ENCODE results near the gene SPOCK1. TPM values are rescaled to one million over a fixed set of nuclear protein-coding genes. Genes with fewer than 3 reads are reported as not detected.

SPOCK1 gene
- total RNA-seq, 4 donors from 2014 or later = 1.1 to 6.4 (median 4.2) TPM; not detected in 1

- Histone ChIP-seq H3K4me3 (no peak overlapping the region), H3K27ac (no peak overlapping the region), H3K9me3 (no peaks in the 10 kb centered on the region), H3K36me3 (no peaks in the 10 kb centered on the region), H3K4me1 (no peaks in the 10 kb centered on the region), H3K27me3 (no peaks in the 10 kb centered on the region)
- TF ChIP-seq CTCF (IDR thresholded peaks at IDR 0.05) = no peak
- no peak for TF ChIP-seq POLR2A (IDR thresholded peaks at IDR 0.05)
- DNase-seq = no peak
Observed at GRCh38 chr5:137291436-137291835, 207.7 kb downstream of the SPOCK1 start.

- DNase-seq = no peak
- H3K27me3 ChIP-seq = no peaks in the 10 kb centered on the region
- TF ChIP-seq POLR2A (IDR thresholded peaks at IDR 0.05) (no peak), CTCF (IDR thresholded peaks at IDR 0.05) (no peak)
- H3K27ac ChIP-seq = no peak overlapping the region
- no peak overlapping the region for H3K4me3 ChIP-seq
- no peaks in the 10 kb centered on the region for H3K4me1 ChIP-seq
- H3K9me3 ChIP-seq = no peaks in the 10 kb centered on the region
- no peaks in the 10 kb centered on the region for H3K36me3 ChIP-seq
Observed at GRCh38 chr5:137291031-137291430, 208.1 kb downstream of the SPOCK1 start.

GRCh38 chr5:137290373-137290772, 208.8 kb downstream of the SPOCK1 start:
- H3K9me3 ChIP-seq = no peaks in the 10 kb centered on the region
- no peaks in the 10 kb centered on the region for H3K27me3 ChIP-seq
- H3K4me3 ChIP-seq = no peak overlapping the region
- TF ChIP-seq POLR2A (IDR thresholded peaks at IDR 0.05) (no peak), CTCF (IDR thresholded peaks at IDR 0.05) (no peak)
- DNase-seq = no peak
- no peaks in the 10 kb centered on the region for H3K4me1 ChIP-seq
- H3K27ac ChIP-seq = no peak overlapping the region
- H3K36me3 ChIP-seq = no peaks in the 10 kb centered on the region

GRCh38 chr5:137289856-137290255, 209.3 kb downstream of the SPOCK1 start:
- Histone ChIP-seq H3K36me3 (no peaks in the 10 kb centered on the region), H3K4me1 (no peaks in the 10 kb centered on the region), H3K27me3 (no peaks in the 10 kb centered on the region), H3K9me3 (no peaks in the 10 kb centered on the region), H3K4me3 (no peak overlapping the region), H3K27ac (no peak overlapping the region)
- DNase-seq = no peak
- TF ChIP-seq CTCF (IDR thresholded peaks at IDR 0.05) = no peak

- H3K36me3 ChIP-seq = no peaks in the 10 kb centered on the region
- no peak overlapping the region for H3K4me3 ChIP-seq
- no peaks in the 10 kb centered on the region for H3K9me3 ChIP-seq
- H3K4me1 ChIP-seq = no peaks in the 10 kb centered on the region
- DNase-seq = no peak
- TF ChIP-seq POLR2A (IDR thresholded peaks at IDR 0.05) = no peak
- no peak for TF ChIP-seq CTCF (IDR thresholded peaks at IDR 0.05)
- H3K27ac ChIP-seq = no peak overlapping the region
- no peaks in the 10 kb centered on the region for H3K27me3 ChIP-seq
Observed at GRCh38 chr5:137287569-137287968, 211.6 kb downstream of the SPOCK1 start.

- no peaks in the 10 kb centered on the region for H3K27me3 ChIP-seq
- no peak overlapping the region for H3K27ac ChIP-seq
- TF ChIP-seq POLR2A (IDR thresholded peaks at IDR 0.05) (no peak), CTCF (IDR thresholded peaks at IDR 0.05) (no peak)
- no peaks in the 10 kb centered on the region for H3K4me1 ChIP-seq
- H3K36me3 ChIP-seq = no peaks in the 10 kb centered on the region
- no peak overlapping the region for H3K4me3 ChIP-seq
- no peaks in the 10 kb centered on the region for H3K9me3 ChIP-seq
- DNase-seq = no peak
Observed at GRCh38 chr5:137286025-137286610, 213.0 kb downstream of the SPOCK1 start.

Measured in Peyer's patch (tissue), 4 donors.